ENCODE measurements around the gene KCTD2. TPM values are rescaled to one million over a fixed set of nuclear protein-coding genes. Genes with fewer than 3 reads are reported as not detected.

The KCTD2 gene
- total RNA-seq, 2 experiments from 2014 or later, result 15.6 to 19.4 TPM

GRCh38 chr17:75078284-75079022 is 31.4 kb downstream of the KCTD2 start:
- Mint-ChIP-seq H3K4me3 (no peak overlapping the region), H3K9me3 (ENCODE audit: insufficient read depth) (no peaks in the 10 kb centered on the region), H3K4me1 (ENCODE audit: low read depth) (peaks cover 25% of the 10 kb centered on the region), H3K27ac (no peak overlapping the region), H3K27me3 (ENCODE audit: low read depth) (peaks cover 4% of the 10 kb centered on the region), H3K36me3 (ENCODE audit: low read depth) (no peaks in the 10 kb centered on the region)
- CTCF ChIA-PET, result interaction anchor here (0.9 to 1.5 kb wide), 4 partner anchors 18 to 123 kb away, joined by 3 to 7 read pairs (median 4); no protein-coding TSS in a partner anchor
- POLR2A ChIA-PET, result no interaction called here
- no peak for ATAC-seq
- DNase-seq, result no peak

GRCh38 chr17:75079023-75079373 is 32.0 kb downstream of the KCTD2 start:
- H3K4me3 Mint-ChIP-seq, result no peak overlapping the region
- ChIA-PET POLR2A (no interaction called here), CTCF (interaction anchor here (0.9 to 1.5 kb wide), 4 partner anchors 19 to 122 kb away, joined by 3 to 7 read pairs (median 4); no protein-coding TSS in a partner anchor)
- ATAC-seq, result no peak
- no peaks in the 10 kb centered on the region for H3K36me3 Mint-ChIP-seq (ENCODE audit: low read depth)
- H3K4me1 Mint-ChIP-seq (ENCODE audit: low read depth), result peaks cover 29% of the 10 kb centered on the region
- H3K27me3 Mint-ChIP-seq (ENCODE audit: low read depth), result peaks cover 4% of the 10 kb centered on the region
- H3K9me3 Mint-ChIP-seq (ENCODE audit: insufficient read depth), result no peaks in the 10 kb centered on the region
- H3K27ac Mint-ChIP-seq, result no peak overlapping the region
- DNase-seq, result no peak

- DNase-seq (no peak), ATAC-seq (no peak)
- peaks cover 37% of the 10 kb centered on the region for H3K4me1 Mint-ChIP-seq (ENCODE audit: low read depth)
- no peaks in the 10 kb centered on the region for H3K36me3 Mint-ChIP-seq (ENCODE audit: low read depth)
- no peaks in the 10 kb centered on the region for H3K9me3 Mint-ChIP-seq (ENCODE audit: insufficient read depth)
- H3K27me3 Mint-ChIP-seq (ENCODE audit: low read depth), result peaks cover 4% of the 10 kb centered on the region
- ChIA-PET CTCF (interaction anchor here (0.7 to 1.4 kb wide), 3 partner anchors 10 to 120 kb away, joined by 3 to 4 read pairs (median 3); no protein-coding TSS in a partner anchor), POLR2A (interaction anchor here (0.9 kb wide), 1 partner anchor 32 kb away, joined by 4 read pairs; no protein-coding TSS in a partner anchor)
- no peak overlapping the region for H3K27ac Mint-ChIP-seq
- H3K4me3 Mint-ChIP-seq, result no peak overlapping the region
These were observed 34.9 kb downstream of the KCTD2 start for GRCh38 chr17:75081611-75082540.

DNA sequence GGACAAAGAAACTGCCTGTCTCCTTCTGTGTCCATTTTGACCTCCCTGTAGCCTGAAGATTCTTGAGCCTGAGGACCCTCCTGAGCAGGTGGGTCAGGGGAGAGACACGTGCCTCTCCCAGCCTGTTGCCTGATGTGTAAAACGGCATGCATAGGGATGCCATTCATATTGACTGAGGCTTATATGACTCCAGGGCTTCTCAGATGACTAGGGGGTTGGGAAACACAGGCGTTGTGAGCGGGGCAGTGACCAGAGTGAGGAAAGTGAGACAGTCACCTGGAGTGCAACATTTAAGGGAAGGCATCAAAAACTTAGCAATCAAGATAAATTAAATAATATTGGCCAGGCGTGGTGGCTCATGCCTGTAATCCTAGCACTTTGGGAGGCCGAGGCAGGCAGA is 35.7 kb downstream of the KCTD2 start:
- POLR2A ChIA-PET, result no interaction called here

DNA sequence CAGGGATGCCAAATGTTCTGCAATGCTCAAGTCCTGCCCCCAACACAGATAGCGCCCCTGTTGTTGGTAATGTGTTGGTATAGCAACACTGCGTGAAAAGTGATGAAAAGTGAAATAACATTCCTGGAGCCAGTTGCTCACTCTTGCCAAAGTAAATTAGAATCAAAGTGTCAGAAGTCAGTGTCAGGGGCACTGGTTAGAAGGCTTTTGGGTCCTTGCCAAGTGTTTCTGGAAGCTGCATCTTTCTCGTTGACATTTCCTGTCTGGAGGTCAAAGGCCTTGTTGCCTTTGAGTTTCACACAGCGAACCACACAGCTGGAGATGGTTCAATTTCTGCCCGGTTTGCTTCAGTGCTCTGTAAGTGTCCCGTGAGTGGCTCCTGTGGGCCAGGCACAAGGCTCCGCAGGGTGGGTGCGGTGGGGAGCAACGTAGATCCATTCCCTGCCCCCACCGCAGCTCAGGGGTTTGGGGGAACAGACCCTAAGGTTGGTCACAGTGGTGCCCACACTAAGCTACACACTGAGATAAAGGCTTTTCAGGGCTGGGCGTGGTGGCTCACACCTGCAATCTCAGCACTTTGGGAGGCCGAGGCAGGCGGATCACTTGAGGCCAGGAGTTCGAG is 37.1 kb downstream of the KCTD2 start:
- H3K27me3 Mint-ChIP-seq (ENCODE audit: low read depth), result peaks cover 4% of the 10 kb centered on the region
- ATAC-seq, result no peak
- DNase-seq, result peak; percentile 37
- no peak overlapping the region for H3K4me3 Mint-ChIP-seq
- no peaks in the 10 kb centered on the region for H3K9me3 Mint-ChIP-seq (ENCODE audit: insufficient read depth)
- H3K4me1 Mint-ChIP-seq (ENCODE audit: low read depth), result peaks cover 38% of the 10 kb centered on the region
- POLR2A ChIA-PET, result interaction anchor here (0.7 kb wide), 1 partner anchor 542 kb away, joined by 4 read pairs; no protein-coding TSS in a partner anchor
- CTCF ChIA-PET, result interaction anchor here (1.2 to 1.9 kb wide), 2 partner anchors 30 to 122 kb away, joined by 5 to 7 read pairs; no protein-coding TSS in a partner anchor
- H3K36me3 Mint-ChIP-seq (ENCODE audit: low read depth), result no peaks in the 10 kb centered on the region
- no peak overlapping the region for H3K27ac Mint-ChIP-seq

More for the DNA sequence above, 35.7 kb downstream of the KCTD2 start:
- H3K4me3 Mint-ChIP-seq, result no peak overlapping the region
- H3K27ac Mint-ChIP-seq, result no peak overlapping the region
- no peaks in the 10 kb centered on the region for H3K36me3 Mint-ChIP-seq (ENCODE audit: low read depth)
- CTCF ChIA-PET, result no interaction called here
- DNase-seq (no peak), ATAC-seq (no peak)
- H3K4me1 Mint-ChIP-seq (ENCODE audit: low read depth), result peaks cover 37% of the 10 kb centered on the region
- peaks cover 4% of the 10 kb centered on the region for H3K27me3 Mint-ChIP-seq (ENCODE audit: low read depth)
- no peaks in the 10 kb centered on the region for H3K9me3 Mint-ChIP-seq (ENCODE audit: insufficient read depth)

DNA sequence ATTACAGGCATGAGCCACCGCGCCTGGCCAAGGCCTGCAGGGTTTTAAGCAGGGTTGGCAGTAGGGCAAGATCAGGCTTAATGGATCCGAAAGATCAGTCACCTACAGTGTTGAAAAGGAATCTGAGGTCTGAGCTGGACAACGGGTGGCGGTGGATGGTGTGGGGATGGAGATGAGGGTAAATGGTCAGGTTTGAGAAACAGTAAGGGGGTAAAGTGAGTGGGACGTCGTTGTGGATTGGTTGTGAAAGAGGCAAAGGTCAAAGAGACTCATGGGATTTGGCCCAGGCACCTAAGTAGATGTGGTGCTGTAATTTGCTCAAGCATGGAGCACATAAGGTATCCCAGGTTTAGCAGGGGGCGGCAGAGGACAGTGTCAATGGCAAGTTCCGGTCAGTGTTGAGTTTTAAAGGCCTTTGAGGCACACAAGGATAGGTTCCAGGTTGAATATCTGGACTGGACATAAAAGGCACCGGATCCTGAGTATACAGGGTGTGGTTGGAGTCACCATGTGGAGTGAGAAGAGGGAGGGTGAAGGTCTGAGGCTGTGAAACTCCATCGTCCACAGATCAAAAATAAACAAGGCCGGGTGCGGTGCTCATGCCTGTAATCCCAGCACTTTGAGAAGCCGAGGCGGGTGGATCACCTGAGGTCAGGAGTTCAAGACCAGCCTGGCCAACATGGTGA is 39.6 kb downstream of the KCTD2 start:
- ChIA-PET CTCF (interaction anchor here (1.2 to 1.6 kb wide), 3 partner anchors 19 to 125 kb away, joined by 3 to 7 read pairs (median 3); partner anchors contain the start of gene ARMC7), POLR2A (interaction anchor here (0.7 kb wide), 2 partner anchors 143 to 326 kb away, joined by 3 to 4 read pairs; no protein-coding TSS in a partner anchor)
- Mint-ChIP-seq H3K9me3 (ENCODE audit: insufficient read depth) (no peaks in the 10 kb centered on the region), H3K27me3 (ENCODE audit: low read depth) (peaks cover 4% of the 10 kb centered on the region), H3K4me1 (ENCODE audit: low read depth) (peaks cover 40% of the 10 kb centered on the region), H3K27ac (peak overlapping the region; percentile 41), H3K4me3 (peak overlapping the region; percentile 17), H3K36me3 (ENCODE audit: low read depth) (no peaks in the 10 kb centered on the region)
- DNase-seq (no peak), ATAC-seq (no peak)

DNA sequence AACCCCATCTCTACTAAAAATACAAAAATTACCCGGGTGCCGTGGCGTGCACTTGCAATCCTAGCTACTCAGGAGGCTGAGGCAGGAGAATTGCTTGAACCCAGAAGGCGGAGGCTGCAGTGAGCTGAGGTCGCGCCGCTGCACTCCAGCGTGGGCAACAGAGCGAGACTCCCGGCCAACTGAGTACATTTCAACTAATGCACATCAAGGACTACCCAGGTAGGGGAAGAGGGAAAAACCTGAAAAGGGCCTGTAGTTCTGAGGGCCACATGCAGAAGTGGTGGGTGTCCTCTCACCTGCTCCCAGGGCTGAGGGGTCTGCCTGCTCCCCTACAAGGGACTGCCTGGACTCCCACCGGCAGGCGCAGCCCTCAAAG is 40.1 kb downstream of the KCTD2 start:
- Mint-ChIP-seq H3K4me3 (peak overlapping the region; percentile 68), H3K27ac (peak overlapping the region; percentile 75), H3K9me3 (ENCODE audit: insufficient read depth) (no peaks in the 10 kb centered on the region), H3K4me1 (ENCODE audit: low read depth) (peaks cover 40% of the 10 kb centered on the region), H3K27me3 (ENCODE audit: low read depth) (peaks cover 4% of the 10 kb centered on the region), H3K36me3 (ENCODE audit: low read depth) (no peaks in the 10 kb centered on the region)
- ATAC-seq (no peak), DNase-seq (no peak)
- POLR2A ChIA-PET, result interaction anchor here (0.7 to 2.5 kb wide), 5 partner anchors 23 to 144 kb away, joined by 3 to 9 read pairs (median 4); partner anchors contain the start of genes ARMC7 and MRPL58
- CTCF ChIA-PET, result interaction anchor here (1.0 to 1.6 kb wide), 4 partner anchors 19 to 116 kb away, joined by 3 to 7 read pairs (median 3); partner anchors contain the start of gene ARMC7

GRCh38 chr17:75087558-75088453 is 40.8 kb downstream of the KCTD2 start, which contains the start of gene SLC16A5:
SLC16A5 (plus strand) TSS chr17:75087954; CDS start chr17:75093637, 5,683 bp downstream.
- peaks cover 40% of the 10 kb centered on the region for H3K4me1 Mint-ChIP-seq (ENCODE audit: low read depth)
- H3K36me3 Mint-ChIP-seq (ENCODE audit: low read depth), result no peaks in the 10 kb centered on the region
- peak; percentile 75 for ATAC-seq
- ChIA-PET POLR2A (interaction anchor here (0.9 to 2.5 kb wide), 8 partner anchors 18 to 75 kb away, joined by 3 to 9 read pairs (median 4); partner anchors contain the start of genes ARMC7, JPT1 and MRPL58), CTCF (interaction anchor here (0.8 to 1.6 kb wide), 8 partner anchors 17 to 115 kb away, joined by 3 to 9 read pairs (median 4); partner anchors contain the start of gene ARMC7)
- DNase-seq, result peak; percentile 54
- H3K27me3 Mint-ChIP-seq (ENCODE audit: low read depth), result no peaks in the 10 kb centered on the region
- peak within 1 kb of the TSS; percentile 75 for H3K27ac Mint-ChIP-seq
- H3K4me3 Mint-ChIP-seq, result peak within 1 kb of the TSS; percentile 75
- H3K9me3 Mint-ChIP-seq (ENCODE audit: insufficient read depth), result no peaks in the 10 kb centered on the region

DNA sequence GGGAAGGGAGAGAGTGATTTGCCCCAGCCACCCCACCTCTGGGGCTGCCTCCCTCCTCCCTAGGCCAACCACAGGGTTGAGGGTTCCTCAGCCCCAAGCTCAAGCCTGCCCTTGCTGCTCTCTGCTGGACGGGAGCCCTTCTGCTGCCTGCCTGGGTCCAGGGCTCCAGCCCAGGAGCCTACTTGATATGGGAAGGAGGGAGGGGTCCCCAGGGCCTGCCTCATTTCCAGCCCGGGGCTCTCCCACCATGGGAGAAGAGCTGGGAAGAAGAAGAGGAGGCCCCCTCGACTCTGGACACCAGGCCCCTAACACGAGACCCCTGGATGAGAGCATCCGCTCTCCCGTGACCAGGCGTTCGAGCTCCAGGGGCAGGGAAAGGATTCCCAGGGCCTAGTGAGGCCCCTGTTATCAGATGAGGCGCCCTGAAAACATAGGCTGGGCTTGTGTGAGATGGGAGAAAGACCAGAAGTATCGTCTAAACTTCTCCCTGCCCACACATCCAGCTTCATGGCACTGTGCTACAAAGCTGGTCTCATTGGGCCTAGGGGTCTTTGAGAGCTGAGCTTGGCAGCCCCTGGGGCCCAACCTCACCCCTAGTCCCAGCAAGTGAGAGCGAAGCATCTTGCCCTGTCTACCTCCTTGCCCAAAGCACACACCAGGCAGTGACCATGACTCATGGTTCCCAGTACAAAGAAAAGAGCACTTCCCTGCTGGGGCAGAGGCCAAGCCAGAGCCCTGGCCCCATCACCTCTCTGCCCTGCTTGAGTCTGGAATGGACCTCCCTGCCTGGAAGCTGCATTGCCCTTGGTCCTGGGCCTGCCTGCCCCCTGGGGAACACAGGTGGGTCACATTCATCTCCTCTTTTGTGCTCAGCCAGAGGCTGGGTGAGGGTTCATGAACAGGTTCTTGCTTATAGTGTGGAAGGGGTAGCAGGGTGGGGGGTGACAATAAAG is 41.7 kb downstream of the KCTD2 start:
- Mint-ChIP-seq H3K36me3 (ENCODE audit: low read depth) (no peaks in the 10 kb centered on the region), H3K27me3 (ENCODE audit: low read depth) (no peaks in the 10 kb centered on the region), H3K4me3 (peak overlapping the region; percentile 75), H3K27ac (peak overlapping the region; percentile 58), H3K4me1 (ENCODE audit: low read depth) (peaks cover 38% of the 10 kb centered on the region), H3K9me3 (ENCODE audit: insufficient read depth) (no peaks in the 10 kb centered on the region)
- ChIA-PET CTCF (interaction anchor here (0.8 to 1.6 kb wide), 6 partner anchors 16 to 128 kb away, joined by 3 to 9 read pairs (median 4); no protein-coding TSS in a partner anchor), POLR2A (interaction anchor here (0.6 to 2.5 kb wide), 8 partner anchors 19 to 1744 kb away, joined by 3 to 9 read pairs (median 4); partner anchors contain the start of genes ARMC7, JPT1 and MRPL58)
- DNase-seq (no peak), ATAC-seq (peak; percentile 14)
